GF-D8 (cell line): Measurements from ENCODE around the gene SLCO1A2.

Experiments
- DNase-seq: peaks from one replicate; lab custom pipeline; 2025; lab: John Stamatoyannopoulos, UW

Gene SLCO1A2

DNA sequence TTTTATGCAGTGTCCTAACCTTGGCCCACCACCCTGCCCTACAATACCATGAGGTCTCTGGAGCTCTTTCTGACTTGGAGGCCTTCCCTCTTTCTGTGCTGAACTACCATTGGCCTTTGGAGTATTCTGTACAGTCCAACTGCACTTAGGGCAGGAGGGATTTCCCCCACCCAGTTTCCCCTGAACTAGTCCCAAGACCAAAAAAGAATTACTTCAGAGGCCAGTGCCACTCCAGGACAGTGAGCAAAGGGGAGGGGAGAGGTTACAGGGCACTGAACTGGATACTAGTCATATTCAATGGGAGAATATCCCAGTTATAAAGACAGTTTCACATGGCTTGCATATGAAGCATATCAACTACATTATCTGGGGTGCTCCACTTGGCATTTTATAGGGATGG is 6.1 kb downstream of the SLCO1A2 start:
- no peak for DNase-seq

DNA sequence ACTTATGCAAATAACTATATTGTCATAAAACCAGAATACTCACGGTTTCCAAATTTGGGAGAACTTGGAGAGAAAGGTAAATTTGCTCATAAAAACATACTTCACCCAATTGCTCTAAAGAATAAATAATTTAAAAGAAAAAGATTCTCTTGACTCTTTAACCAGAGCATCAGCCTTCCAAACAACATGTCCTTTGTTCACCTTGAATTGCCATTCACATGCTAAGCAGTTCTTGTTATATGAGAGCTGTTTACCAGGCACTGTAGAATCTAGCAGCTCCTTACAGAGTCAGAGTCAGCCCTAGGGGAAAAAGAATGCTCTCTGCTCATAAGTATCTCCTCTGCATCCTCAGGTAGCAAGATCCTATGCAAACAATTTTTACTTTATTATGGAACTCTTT is 10.2 kb downstream of the SLCO1A2 start:
- no peak for DNase-seq

DNA sequence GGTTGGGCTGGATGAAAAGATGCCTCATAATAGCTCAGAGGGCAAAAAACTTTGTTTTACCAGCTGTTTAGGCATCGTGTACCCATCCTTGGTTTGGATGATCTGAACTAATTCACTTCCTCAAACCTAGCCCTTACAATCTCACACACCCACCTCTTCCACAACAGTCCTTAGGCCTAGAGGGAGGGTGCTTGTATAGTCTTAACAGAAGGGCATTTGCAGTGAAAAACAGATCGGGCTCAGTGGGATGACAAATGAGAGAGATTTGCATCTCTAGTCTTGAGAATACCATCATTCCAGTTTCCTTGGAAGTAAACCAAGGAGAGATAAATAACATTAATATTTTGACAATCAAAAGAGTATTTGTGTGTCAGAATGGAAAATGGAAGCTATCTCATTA is 11.0 kb downstream of the SLCO1A2 start:
- no peak for DNase-seq

DNA sequence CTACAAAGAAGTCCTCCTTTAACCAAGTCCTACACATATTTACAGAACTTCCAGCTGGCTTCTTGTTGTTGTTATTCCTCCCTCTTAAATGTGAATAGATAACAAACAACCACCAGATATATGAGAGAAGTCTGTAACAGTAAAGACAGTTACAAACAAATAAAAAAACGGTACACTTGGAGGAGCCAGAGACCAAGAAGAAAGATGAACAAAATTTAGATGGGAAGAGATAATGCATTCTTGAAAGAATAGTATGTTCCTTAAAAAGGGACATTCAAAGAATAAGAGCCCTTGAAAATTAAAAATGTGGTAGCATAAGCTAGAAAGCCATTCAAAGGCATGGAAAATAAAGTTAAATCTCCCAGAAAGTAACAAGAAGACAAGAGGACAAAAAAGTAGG is 25.9 kb downstream of the SLCO1A2 start:
- DNase-seq = no peak

DNA sequence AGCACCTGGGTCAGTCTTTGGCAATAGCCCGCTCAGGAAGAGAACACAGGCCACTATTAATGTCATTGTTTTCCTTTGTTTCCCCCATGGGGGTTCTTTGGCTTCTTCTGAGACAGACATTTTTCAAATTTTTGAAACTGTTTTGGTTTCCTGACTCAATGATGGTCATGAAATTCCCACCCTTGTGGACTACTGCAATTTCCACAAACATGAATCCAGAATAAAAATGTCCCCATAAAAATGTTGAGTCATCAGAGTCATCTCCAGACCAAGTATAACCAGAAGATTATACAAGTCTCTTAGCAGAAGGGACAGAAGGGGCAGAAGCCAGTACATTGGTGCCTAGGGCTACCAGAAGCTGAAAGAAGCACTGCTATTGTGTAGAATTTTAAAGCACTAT is 29.1 kb downstream of the SLCO1A2 start:
- no peak for DNase-seq

DNA sequence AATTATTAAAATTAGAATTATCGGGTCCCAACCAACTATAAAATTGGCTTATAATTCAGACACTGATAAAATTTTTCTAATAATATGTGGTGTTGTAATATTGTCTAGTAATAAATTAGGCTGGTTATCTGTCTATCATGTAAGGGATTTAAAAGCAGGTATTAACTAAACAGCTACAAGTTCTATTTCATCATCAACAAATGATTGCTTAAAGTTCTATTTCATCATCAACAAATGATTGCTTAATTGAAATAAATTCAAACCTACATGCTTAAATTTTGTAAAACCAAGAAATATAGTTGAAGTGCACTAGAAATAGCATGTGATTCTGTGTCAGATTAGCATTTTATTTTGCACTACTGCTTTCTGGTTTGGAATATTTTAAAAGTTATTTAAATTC is 34.1 kb downstream of the SLCO1A2 start:
- no peak for DNase-seq

DNA sequence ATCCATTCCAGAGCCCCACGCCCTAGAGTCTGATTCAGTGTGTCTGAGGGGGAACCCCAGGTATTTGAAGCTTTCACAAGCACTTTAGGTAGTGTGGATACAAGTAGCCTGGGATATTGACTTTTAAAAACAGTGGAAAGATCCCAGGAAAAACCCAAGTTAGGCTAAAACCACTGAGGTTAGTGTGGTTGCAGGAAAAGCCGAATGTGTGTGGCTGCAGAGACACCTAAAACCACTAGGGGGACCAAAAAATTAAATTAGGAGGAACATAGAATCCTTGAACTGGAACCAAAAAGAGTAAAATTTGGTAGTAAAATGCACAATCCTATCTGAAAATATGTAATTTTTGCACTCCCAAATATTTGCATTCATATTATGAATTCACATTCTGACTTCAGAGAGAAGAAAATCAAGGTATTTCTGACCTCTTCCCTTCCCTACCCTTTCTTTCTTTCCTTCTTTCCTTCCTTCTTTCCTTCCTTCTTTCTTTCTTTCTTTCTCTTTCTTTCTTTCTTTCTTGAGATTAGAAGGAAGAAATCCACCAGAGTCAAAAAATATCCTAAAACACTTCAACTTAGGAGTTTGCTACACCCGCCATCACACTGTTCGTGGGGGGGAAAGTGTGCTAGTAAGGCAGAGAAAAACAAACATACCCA is 37.8 kb downstream of the SLCO1A2 start:
- no peak for DNase-seq

DNA sequence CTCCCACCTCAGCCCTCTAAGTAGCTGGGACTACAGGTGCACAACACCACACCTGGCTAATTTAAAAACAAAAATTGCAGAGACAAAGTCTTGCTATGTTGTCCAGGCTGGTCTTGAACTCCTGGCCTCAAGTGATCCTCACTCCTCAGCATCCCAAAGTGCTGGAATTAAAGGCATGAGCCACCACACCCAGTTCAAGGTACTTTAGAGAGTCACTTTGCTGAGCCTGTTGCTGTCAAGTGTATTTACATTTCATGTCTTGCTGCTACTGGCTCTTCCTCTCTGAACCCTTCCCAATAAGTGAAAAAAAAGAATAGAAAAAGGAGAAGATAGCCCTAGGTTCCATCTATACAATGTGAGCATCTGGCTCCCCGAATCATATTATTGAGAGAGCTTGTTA is 38.4 kb downstream of the SLCO1A2 start:
- no peak for DNase-seq

DNA sequence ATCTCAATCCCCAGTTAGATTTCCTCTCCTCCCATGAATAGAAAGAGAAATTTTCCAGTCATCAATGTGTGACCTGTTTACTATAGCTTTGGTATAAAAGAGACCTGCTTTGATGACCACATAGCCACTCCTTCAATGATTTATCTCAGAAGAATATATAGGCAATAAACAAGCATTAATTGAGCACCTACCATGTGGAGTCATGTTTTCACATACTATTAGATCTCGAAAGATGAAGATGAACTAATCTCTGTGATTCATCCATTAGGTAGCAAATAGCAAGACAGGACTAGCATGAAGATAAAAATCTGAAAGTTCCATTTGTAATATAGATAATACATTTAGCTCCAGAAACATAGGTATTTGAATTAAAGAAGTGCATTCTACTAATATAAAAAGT is 40.5 kb downstream of the SLCO1A2 start:
- no peak for DNase-seq

DNA sequence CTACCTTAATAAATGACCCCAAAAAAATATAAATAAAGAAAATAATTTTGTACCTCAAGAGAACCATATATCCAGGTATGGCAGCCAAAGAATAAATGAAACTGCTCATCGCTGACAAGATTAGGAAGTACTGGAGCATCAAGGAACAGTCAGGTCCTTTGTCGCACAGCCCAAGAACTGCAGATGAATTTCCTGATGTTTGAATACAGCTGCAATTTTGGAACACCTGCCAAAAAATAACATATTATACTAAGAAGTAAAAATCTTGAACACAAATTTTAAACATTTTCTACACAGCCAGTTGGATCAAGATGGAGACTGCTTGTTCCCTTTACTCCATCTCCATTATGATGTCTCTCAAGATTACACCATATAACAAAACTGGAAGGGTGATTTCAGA is 42.6 kb downstream of the SLCO1A2 start:
- DNase-seq = no peak

DNA sequence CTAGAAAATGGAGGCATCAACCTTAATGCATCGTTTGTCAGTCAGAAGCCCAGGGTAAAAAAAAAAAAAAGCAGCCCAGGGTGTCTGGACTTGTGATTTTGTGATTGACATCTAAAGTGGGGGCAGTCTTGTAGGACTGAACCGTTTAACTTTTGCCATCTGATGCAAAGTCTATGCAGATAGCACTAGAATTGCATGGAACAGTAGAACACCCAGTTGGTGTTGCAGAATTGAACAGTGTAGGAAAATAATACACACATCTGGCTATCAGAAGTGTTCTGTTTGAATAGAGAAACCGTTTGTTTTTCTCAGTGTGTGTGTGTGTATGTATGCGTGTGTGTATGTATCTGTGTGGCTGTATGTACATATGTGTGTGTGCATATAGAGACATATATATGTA is 45.0 kb downstream of the SLCO1A2 start:
- DNase-seq = no peak

DNA sequence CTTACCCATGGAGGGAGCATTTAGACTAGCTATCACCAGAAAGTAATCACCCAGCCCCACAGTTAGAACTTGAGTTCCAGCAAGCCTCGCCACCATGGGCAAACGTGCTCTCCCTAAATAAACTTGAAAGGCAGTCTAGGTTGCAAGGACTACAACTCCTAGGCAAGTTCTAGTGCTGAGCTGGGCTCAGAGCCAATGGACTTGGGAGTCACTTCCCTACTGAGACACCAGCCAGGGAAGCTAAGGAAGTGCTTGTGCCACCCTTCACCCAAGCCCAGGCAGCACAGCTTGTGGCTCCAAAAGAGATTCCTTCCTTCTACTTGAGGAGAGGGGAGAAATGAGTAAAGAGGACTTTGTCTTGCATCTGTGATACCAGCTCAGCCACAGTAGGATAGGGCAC is 57.9 kb downstream of the SLCO1A2 start:
- no peak for DNase-seq

DNA sequence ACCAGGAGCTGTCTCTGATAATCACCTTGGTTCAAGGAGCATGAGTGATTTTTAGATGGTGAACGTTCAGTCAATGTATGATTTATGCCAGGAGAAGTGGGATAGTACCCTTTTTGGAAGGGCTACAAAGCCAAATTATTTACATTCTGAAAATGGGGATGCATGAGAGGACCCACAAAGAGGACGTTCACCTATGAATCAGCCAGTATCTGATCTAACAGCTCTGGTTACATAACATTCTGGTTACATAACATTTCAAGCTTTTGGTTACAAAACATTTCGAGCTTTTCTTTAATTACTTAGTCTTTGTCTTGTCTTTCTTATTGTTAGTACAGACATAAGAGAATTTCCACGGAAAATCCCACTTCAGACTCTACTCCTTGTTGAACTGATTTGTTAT is 68.8 kb downstream of the SLCO1A2 start:
- DNase-seq = no peak

DNA sequence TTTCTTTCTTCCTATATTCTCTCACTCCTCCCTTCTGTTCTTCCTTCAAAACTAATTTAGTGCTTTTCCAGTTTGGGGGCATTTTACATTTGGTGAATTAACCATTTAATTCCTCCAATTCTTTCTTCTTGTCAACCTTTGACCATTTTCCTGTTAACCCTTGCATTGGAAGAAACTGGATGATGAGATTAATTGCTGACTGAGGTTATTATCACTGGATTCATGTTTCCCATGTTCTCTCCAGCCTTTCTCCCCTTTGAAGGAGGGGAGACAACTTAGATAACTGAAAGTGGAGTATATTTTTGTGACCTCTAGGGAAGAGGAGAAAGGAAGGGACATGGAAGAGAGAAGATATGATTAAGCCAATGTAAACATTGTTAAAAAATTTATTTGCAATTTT is 70.5 kb downstream of the SLCO1A2 start:
- no peak for DNase-seq

DNA sequence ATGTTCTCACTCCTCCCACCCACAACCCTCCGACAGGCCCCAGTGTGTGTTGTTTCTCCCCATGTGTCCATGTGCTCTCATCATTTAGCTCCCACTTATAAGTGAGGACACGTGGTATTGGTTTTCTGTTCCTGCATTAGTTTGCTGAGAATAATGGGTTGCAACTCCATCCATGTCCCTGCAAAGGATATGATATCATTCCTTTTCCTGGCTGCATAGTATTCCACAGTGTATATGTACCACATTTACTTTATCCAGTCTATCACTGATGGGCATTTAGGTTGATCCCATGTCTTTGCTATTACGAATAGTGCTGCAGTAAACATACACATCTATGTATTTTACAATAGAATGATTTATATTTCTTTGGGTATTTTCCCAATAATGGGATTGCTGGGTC is 77.5 kb downstream of the SLCO1A2 start:
- no peak for DNase-seq

DNA sequence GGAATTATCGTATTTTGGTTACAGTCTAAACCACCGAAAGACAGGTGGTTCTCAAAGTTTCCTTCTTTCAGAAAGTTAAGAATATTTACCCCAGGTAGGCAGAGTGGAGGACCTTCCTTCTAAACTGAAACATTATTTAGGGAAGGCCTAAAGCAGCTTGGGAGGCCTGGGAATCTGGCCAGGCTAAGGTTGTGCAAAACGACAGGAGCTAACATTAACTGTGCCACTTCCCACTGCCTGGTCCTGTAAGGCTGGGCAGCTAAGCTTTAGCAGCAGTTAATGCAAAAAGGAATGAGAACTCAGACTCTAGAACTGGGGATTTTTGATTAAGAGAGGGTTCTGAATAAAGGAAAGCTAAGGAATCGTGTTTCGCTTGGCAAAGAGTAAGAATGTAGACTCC is 82.6 kb downstream of the SLCO1A2 start:
- DNase-seq = no peak

DNA sequence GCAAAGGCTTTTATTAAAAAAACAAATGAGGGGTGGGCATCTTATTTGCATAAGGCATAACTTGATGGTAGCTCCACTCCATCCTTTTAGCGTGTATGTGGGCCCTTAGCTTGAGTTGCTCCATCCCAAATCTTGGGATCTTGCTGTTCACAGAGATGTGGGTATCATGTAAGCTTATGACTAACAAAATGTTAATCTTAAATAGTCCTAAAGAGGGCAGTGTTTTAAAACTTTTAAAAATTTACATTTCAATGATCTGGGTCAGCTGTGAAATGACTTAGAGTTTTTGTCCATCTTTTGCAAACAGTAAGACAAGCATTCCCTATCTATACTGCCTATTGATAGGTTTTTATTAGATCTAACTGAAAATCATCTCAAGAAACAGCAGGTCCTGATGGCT is 86.0 kb downstream of the SLCO1A2 start:
- no peak for DNase-seq

DNA sequence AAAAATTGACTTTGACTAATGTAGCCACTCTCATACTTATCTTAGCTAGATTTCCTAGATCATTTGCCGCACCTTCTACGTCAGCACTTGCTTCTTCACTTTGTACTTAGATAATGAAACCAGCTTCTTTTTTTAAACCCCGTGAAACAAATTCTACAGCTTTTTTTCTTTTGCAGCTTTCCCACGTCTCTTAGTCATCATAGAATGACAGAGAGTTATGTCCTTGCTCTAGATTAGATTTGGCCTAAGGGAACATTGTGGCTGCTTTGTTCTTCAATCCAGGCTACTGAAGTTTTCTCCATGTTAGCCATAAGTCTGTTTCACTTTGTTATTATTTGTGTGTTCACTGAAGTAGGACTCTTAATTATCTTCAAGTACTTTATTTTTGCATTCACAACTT is 94.9 kb downstream of the SLCO1A2 start:
- no peak for DNase-seq

DNA sequence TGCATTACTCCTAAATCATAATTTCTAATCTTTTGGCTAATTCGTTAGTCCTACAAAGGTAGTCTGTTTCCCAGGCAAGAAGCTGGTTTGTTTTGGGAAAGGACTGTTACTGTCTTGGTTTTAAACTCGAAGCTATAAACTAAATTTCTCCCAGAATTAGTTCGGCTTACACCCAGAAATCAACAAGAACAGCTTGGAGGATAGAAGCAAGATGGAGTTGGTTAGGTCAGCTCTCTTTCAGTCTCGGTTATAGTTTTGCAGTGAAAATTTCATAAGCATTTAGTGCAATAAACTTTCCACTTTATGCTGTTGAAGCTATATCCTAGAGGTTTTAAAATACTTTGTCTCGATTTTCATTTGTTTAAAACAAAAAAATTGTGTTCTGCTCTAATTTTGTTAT is 100.3 kb downstream of the SLCO1A2 start:
- no peak for DNase-seq

DNA sequence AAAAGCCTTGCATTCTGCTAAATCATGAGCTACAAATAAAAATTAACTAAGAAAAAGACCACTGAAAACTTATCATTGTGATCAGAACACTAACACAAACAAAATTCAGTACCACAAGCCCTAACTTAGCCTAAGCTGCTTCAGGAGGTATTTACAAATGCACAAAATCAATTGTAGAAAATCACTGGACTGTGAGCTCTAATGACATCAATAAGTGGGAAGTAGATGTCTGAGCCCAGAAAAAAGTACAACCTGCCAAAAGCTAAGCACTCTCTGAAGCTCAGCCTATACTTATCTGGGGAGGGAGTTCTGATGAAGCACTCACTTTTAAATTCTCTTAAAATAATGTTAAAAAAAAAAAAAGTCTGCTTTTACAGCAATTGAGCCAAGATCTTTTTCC is 110.8 kb downstream of the SLCO1A2 start:
- no peak for DNase-seq

DNA sequence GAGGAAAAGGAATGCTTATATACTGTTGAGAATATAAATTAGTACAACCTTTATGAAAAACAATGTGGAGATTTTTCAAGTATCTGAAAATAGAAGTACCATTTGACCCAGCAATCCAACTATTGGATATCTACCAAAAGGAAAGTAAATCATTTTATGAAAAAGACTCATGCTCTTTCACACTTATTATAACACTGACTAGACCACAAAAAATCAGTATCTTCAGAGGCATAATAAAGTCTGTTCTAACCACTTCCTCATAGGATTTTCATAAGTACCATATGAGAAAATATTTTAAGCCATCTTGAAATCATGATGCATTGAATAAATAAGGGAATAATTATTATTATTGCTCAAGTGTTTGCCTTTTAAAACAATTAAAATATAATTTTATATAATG is 112.9 kb downstream of the SLCO1A2 start:
- no peak for DNase-seq

DNA sequence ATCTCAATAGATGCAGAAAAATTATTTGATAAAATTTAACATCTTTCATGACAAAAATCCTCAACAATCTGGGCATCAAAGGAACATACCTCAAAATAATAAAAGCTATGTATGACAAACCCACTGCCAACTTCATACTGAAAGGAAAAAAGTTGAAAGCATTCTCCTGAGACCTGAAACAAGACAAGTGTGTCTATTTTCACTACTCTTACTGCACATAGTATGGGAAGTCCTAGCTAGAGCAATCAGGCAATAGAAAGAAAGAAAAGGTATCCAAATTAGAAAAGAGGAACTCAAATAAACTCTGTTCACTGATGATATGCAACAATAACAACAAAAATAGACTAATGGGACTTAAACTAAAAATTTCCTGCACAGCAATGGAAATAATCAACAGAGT is 113.6 kb downstream of the SLCO1A2 start:
- DNase-seq = no peak

DNA sequence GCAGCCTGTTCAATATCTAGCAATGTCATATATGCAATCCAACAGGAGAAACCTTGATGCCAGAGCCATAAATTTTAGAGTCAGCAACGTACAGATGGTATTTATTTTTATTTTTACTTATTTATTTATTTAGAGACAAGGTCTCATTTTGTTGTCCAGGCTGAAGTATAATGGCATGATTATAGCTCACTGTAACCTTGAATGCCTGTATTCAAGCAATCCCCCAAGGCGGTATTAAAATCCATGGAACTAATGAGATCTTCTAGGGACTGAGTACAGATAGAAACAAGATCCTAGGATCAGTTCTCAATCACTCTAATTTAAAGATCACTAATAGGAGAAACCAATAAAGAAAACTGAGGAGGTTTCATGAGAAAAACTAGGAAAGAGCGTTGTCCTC is 114.5 kb downstream of the SLCO1A2 start:
- DNase-seq = no peak

DNA sequence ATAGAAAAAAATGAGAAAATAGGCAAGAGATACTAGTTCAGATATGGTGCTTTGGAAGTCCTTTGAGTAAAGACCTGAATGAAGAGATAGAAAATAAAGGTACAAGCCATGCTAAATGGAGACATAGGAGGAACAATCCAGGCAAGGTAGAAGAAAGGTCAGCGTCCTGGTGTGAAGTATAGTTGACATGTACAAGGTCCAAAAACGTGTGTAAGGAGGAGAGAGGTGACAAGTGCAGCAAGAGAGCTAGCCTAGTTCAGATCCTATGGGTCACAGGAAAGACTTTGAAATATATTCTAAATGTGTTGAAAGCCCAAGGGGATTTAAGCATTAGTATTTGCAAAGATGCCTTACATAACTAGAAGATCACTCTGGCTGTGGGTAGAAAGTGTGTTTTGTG is 115.5 kb downstream of the SLCO1A2 start:
- DNase-seq = no peak
